GM10847 (cell line): Measurements from ENCODE around the gene RFPL2.

Experiments used
- POLR2A ChIP-seq: IDR thresholded peaks from 2 replicates; pipeline ENCODE4 v1.6.1; 2011; ENCODE audit not compliant: insufficient read length; ENCODE audit errors: extremely low read depth

The RFPL2 gene

DNA sequence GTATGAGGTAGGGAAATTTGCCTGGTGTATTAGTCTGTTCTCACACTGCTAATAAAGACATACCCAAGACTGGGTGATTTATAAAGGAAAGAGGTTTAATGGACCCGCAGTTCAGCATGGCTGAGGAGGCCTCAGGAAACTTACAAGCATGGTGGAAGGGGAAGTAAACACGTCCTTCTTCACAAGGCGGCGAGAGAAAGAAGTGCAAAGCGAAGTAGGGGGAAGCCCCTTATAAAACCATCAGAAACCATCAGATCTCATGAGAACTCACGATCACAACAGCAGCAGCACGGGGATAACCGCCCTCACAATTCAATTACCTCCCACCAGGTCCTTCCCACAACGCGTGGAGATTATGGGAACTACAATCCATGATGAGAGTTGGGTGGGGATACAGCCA is 12.0 kb upstream of the RFPL2 start:
- TF ChIP-seq POLR2A, result no peak

DNA sequence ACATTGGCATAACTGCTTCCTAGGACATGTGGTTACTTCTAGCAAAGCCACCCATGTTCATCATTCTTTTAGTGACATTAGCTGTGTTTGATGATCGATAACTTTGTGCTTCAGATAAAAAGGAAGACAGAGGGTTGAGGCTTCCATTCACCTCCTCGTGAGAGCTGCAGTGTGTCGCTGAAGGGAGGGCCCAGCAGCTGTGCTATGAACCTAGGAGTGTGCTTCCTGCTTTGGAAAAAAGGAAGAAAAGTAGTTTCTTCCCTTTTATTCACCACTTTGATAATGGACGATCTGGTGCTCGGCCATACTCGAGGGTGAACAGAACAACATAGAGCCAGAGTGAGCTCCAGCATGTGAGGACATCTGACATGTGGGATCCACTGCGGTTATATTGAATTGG is 6.1 kb upstream of the RFPL2 start:
- TF ChIP-seq POLR2A, result no peak

DNA sequence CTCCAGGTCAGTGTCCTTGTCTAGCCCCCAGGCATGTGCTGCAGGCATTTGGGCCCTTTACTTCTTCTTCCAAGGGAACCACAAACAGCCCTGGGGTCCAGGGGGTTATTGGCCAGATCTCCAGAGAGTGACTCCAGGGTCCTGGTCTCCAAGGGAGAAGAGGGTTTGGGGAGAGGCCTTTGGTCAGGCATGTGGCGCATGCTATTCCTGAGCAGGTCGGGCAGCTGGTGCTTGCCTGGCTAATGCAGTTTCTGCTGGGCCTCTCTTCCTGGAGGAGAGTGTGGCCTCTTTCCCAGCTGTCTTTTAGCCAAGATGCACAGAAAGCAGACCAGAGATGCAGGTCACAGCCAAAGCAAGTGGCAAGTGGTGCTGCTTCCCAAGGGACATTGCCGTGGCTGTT is 3.8 kb upstream of the RFPL2 start:
- no peak for TF ChIP-seq POLR2A

DNA sequence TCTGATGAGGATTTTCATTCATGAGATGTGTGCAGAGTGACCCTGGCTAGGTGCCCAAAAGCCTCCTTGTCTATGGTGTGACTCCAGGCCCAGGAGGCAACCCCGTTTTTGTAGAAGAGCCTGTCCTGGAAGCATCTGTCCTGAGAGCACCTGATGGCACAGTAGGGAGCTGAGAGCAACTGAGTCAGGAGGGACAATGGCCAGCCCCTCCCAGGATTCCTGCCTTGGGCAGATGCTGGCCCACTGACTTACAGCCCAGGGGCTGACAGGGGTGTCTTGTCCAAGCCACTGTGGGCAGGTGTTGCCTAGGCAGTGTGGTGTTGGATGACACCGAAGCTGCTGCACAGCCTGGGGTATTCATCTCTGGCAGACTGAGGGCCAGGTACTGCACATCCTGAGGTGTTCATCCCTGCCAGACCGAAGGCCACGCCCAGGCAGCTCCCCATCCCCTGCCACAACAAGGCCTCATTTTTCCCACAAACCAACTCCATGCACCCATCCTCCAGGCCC is 3.2 kb upstream of the RFPL2 start:
- no peak for TF ChIP-seq POLR2A

DNA sequence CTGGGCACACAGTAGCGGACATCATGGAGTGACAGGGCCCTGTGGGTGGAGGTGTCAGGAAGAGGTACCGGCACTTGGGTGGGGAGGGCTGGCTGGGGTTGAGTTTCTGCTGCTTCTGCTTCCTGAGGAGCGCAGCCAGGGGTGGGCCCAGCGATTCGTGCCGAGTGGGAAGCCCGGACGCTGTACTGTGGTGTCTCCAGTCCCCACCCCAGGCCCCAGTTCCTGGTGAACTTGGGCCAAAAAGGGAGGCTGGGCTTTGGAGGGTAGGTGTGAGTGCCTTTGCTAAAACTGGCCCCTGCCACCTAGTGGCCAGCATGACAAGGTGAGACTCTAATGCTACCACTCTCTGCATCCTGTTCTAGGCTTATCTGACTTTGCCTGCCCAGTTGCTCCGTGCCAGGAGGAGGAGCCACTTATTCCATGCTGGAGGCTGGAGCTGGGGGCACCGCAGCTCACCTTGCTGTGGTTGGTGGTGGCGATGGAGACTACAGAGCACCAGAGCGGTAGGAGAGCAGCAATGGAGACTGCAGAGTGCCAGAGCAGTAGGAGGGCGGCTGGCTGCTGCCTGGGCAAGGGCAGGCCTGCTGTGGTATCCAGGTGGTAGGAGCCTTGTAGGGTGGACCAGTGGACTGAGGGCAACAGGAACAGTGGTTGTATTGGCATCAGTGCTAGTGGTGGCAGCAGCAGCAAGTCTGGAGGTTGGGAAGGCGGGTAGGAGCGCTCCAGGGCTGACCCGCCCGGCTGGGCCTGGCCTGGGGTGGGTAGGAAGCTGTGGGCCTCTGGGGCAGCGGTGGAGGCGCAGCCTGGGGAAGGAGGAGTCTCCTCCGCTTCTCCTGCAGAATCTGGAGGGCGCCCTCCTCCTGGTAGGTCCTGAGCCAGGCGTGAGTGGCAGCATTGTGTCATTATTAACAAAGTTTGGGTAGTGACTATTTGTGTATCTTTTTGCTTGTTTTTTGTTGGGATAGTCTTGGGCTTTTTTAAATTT is 2.2 kb upstream of the RFPL2 start:
- TF ChIP-seq POLR2A, result no peak

DNA sequence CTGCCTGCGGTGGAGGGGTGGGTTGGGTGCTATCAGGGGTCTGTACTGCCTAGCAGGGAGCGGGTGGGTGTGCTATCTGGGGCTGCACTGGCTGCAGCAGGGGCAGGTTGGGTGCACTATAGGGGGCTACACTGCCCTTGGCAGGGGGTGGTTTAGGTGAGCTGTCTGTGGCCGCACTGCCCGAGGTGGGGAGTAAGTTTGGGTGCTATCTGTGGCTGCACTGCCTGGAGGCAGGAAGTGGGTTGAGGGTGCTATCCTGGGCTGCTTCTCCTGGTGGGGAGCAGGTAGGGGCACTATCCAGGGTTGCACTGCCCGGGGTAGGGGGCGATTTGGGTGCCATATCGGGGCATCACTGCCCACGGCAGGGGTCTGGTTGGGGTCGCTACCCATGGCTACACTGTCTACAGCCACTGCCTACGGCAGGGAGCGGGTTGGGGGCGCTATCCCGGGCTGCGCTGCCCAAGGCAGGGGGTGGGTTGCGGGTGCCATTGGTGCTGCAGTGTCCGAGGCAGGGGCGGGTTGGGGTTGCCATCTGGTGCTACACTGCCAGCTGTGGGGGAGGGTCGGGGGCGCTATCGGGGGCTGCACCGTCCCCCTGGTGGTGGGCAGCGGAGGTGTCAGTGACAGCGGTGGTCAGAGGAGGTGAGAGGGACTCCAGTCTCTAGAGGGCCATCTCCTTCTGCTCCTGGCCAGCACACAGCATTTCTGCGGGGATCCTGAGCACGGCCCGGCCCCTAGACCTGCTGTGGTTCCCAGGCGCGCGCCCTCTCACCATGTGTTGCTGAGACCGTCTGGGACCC is 1.3 kb upstream of the RFPL2 start:
- no peak for TF ChIP-seq POLR2A

DNA sequence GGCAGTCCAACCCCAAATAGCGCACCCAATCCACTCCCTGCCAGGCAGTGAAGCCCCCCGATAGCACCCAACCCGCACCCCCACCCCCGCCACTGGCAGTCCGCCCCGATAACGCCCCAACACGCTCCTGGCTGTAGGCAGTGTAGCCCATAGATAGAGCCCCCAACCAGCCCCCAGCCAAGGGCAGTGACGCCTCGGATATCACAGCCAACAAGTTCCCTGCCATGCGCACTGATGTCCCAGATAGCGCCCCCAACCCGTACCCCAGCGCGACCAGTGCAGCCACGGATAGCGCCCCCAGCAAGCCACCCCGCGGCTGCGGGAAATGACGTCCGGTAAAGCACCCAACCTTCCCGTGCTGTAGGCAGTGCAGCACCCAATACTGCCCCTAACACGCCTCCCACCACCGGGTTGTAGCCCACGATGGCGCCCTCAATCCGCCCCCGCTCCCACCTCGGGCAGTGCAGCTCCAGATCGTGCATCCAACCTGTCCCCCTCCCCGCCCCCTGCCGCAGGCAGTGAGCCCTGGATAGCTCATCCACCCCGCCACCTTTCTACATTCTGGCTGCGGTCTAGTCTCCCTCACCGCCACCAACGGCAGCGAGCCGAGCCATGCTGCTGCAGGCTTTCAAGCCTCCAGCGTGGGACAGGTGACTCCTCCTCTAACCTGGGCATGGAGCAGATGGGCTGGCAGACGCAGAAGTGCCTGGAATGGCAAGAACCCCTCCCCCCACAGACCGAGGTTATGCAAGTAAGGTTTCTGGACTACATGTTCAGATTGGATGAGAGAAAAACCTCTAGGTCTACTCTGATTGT is 625 bp downstream of the RFPL2 start:
- TF ChIP-seq POLR2A, result no peak

DNA sequence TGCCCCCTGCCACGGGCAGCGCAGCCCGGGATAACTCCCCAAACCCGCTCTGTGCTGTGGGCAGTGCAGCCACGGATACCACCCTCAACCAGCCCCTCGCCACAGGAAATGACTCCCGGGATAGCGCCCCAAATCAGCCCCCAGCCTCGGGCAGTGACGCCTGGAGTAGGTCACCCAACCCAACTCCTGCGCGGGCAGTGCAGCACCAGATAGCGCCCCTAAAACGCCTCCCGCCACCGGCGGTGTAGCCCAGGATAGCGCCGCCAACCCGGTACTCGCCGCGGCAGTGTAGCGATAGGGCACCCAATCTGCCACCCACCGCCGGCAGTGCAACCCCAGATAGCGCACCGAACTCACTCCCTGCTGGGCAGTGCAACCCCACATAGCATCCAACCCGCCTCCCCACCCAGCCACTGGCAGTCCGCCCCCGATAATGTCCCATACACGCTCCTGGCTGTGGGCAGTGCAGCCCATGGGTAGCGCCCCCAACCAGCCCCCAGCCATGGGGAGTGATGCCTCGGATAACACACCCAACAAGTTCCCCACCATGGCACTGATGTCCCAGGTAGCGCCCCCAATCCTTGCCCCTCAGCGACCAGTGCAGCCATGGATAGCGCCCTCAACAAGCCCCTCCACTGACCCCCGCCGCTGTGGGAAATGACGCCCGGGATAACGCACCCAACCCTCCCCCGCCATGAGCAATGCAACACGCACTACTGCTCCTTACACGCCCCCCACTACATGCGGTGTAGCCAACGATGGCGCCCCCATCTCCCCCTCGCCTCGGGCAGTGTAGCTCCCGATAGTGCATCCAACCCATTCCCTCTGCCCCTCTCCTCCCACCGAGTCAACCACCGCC is 1.5 kb downstream of the RFPL2 start:
- TF ChIP-seq POLR2A, result no peak

DNA sequence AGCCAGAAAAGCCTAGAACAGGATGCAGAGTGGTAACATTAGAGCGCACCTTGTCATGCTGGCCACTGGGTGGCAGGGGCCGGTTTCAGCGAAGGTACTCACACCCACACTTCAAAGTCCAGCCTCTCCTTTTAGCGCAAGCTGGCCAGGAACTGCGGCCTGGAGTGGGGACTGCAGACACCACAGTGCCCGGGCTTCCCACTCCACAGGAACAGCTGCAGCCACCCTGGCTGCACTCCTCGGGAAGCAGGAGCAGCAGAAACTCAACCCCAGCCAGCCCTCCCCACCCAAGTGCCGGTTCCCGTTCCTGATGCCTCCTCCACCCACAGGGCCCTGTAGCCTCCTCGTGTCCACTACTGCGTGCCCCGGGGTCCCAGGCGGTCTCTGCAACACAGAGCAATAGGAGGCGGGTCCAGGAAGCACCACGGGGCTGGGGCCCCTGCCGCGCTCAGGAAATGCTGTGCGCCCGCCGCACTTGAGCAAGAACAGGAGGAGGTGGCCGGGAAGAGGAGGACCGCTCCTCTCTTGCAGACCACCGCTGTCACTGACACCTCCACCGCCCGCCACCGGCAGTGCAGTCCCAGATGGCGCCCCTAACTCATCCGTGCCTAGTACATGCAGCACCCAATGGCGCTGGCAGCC is 2.2 kb downstream of the RFPL2 start:
- TF ChIP-seq POLR2A, result no peak

DNA sequence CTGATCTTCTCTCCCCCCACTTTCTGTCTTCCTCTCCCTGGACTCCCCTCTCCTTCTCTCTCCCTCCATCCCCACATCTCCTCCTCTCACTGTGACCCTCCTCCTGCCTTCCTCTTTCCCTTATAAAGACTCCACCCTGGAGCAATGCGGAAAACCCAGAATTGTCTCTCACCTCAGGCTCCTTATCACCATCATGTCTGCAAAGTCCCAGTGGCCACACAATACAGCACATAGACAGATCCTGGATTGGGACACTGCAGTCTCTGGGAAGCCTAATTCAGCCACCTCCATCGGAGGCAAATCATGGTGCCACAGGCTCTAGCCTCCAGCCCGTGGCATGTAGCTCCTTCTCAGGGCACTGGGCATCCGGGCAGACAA is 2.7 kb downstream of the RFPL2 start:
- no peak for TF ChIP-seq POLR2A

DNA sequence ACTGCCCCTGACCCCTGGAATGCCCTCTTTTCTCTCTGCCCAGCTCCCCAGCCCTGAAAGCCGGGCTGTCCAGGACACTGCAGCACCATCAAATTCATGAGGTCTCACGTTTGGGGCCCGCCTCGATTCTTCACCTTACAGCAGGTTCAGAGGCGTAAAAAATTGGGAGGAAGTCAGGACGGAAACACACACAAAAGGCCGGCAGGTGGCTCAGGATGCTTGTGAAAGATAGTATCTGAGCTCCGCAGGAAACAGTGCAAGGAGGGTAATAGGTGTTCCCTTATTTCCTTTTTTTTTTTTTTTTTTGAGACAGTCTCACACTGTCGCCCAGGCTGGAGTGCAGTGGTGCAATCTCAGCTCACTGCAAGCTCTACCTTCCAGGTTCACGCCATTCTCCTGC is 4.1 kb downstream of the RFPL2 start:
- TF ChIP-seq POLR2A, result no peak

DNA sequence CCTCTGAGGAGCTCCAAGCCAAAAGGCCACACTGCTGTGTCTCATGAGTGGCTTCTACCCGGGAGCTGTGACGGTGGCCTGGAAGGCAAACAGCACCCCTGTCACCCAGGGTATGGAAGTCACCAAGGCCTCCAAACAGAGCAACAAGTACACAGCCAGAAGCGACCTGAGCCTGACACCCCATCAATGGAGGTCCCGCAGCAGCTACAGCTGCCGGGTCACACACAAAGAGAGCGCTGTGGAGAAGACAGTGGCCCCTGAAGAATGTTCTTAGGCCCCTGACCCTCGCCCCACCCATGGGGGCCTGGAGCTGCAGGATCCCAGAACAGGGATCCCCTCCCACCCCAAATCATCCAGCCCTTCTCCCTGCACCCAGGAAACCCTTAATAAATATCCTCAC is 4.9 kb downstream of the RFPL2 start:
- TF ChIP-seq POLR2A, result no peak

DNA sequence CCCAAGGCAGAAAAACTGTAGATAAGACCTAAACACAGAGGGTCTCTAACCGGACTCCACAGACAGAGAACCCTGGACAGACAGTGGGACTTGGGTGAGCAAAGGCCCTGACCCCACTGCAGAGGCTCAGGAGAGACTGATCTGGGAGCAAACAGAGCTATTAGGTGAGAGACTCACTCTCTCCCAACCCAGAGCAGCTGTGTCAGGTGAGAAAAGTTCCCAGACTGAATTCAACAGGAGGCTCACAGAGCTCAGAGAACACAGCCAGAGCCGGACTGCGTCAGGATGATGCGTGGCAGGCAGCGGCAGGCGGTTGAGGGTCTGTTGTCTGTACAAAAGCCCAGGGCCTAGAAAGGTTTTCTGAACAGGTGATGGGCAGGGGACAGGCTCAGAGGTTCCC is 5.5 kb downstream of the RFPL2 start:
- no peak for TF ChIP-seq POLR2A

DNA sequence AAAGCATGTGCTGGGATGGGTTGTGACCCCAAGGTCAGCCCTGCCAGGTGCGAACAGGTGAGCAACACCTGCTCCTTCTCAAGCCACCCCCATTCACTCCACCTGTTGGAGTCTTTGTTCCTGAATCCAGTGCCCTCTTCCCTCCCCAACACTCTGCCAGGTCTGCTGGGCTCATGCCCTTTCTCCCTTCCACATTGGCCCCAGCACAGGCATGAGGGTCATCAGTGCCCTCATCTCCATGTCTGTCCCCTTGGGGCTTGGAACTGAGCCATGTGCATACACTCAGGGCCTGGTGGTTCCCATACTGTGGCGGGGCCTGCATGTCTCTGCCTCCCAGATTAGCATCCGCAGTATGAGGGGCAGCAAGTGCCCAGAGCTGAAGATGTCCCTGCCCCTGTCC is 19.1 kb downstream of the RFPL2 start:
- no peak for TF ChIP-seq POLR2A

DNA sequence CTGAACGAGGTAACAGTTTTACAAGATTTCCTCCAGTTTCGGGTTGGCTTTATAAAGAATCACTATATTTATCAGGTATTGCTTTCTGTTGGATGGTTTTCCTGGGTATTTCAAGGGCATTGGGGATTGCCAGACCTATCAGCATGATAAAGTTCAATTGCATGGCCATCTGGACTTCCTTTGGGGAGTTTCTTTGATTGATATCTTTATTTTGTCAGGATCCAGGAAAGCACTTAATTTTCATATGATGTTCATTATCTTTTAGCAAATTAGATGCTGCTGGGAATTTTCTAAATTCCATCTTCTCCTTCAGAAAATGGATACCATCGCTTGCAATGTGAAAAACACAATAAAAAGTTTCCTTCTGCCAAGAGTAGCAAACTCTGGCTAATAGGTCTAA is 21.2 kb downstream of the RFPL2 start:
- TF ChIP-seq POLR2A, result no peak
